ENCODE results near the gene PHF2. TPM values are rescaled to one million over a fixed set of nuclear protein-coding genes. Genes with fewer than 3 reads are reported as not detected.

PHF2 gene
- total RNA-seq, 4 donors from 2014 or later = 21.1 to 38.2 (median 21.3) TPM

DNA sequence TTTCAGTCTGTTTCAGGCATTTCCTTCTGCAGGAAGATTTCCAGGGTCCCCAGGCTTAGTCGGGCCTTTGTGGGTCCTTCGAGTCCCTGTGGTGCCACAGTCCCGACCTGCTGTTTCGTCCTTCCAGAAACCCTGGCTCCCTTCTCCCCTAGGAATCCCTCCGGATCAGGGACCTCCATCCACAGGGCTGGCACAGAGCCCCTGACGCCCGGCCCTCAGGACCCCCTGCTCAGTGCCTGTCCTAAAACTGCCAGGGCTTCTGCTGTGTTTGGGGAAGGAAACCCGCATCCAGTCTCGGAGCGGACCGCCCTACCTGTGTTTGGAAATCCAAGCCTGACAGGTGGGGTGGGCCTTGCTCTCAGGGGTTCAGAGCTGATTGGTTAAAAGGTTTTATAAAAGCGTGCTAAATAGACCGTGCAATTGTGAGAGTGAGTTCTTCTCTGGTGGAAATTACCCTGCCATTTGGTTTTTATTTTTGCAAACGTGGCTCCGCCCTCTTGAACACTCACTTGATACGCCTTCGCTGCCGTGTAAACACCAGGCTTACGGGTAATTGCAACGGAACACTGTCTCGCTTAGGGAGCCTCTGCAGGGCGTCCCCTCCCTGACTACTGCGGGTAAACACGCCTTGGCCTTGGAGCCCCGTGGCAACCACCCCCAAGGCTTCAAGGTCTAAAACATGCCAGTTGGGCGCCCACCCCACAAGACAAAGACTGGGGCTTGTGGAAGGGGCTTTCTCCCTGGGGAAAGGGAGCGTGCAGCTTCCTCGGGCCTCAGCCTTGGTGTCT, 121.2 kb downstream of the PHF2 start:
- no peaks in the 10 kb centered on the region for H3K9me3 ChIP-seq
- no peak overlapping the region for H3K27ac ChIP-seq
- H3K36me3 ChIP-seq = no peaks in the 10 kb centered on the region
- no peaks in the 10 kb centered on the region for H3K4me1 ChIP-seq
- WGBS, 2 donors (ENCODE audit: low coverage in 1 of 2) = 71% methylated on average over 28 of the region's 28 CpGs; no CpG with 5 or more reads in 1 of the 2 donors
- DNase-seq = no peak
- in situ Hi-C loops (cut with MboI; ENCODE audit: low pct_ligation_motif_present in 1 of 4, low pct_unique_long_range_greater_than_20kb in 1 of 4, low sequenced_read_pairs in 3 of 4) = loop anchor here in 2 of 4 donors (10.0 to 25.0 kb wide), 3 partner anchors 265 to 515 kb away; partner anchors contain the start of gene BARX1 (in 1 of the 2)
- intact Hi-C loops (cut with DNase I; ENCODE audit: low total_unique reads) = no loop called here
- no peaks in the 10 kb centered on the region for H3K27me3 ChIP-seq
- no peak overlapping the region for H3K4me3 ChIP-seq
- TF ChIP-seq EP300 (IDR thresholded peaks at IDR 0.05; ENCODE audit: low read depth) = no peak

GRCh38 chr9:93698140-93698908, 121.9 kb downstream of the PHF2 start:
- TF ChIP-seq CTCF (IDR thresholded peaks at IDR 0.05) (no peak), EP300 (IDR thresholded peaks at IDR 0.05; ENCODE audit: low read depth) (no peak), POLR2A (IDR thresholded peaks at IDR 0.05) (no peak)
- no peak for DNase-seq
- H3K27ac ChIP-seq = no peak overlapping the region
- no peaks in the 10 kb centered on the region for H3K36me3 ChIP-seq
- no peaks in the 10 kb centered on the region for H3K27me3 ChIP-seq
- no peak overlapping the region for H3K4me3 ChIP-seq
- in situ Hi-C loops (cut with MboI; ENCODE audit: low pct_ligation_motif_present in 1 of 4, low pct_unique_long_range_greater_than_20kb in 1 of 4, low sequenced_read_pairs in 3 of 4) (loop anchor here in 2 of 4 donors (10.0 to 25.0 kb wide), 3 partner anchors 264 to 514 kb away; partner anchors contain the start of gene BARX1 (in 1 of the 2)), intact Hi-C loops (cut with DNase I; ENCODE audit: low total_unique reads) (no loop called here)
- H3K9me3 ChIP-seq = no peaks in the 10 kb centered on the region
- WGBS, 2 donors (ENCODE audit: low coverage in 1 of 2) = 79 to 86% methylated on average over 2 to 16 of the region's 16 CpGs
- no peaks in the 10 kb centered on the region for H3K4me1 ChIP-seq

DNA sequence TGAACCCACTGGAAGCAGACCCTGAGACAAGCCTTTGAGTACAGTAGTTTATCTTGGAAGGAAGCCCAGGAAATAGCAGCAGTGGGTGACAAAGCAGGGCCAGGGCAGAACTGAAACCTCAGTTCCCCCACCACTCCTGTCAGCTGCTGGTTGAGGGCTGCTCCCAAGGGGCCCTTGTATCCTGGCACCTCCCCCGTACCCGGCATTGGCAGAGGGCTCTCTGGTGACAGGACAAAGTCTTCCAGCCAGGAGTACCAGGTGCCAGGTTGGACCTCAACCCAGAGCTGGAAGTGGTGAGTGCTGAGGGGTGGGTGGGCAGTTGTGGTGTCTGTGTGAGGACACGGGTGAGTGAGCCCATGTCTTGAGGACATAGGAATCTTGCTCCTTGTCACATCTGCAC, 123.3 kb downstream of the PHF2 start:
- DNase-seq = no peak
- no peaks in the 10 kb centered on the region for H3K4me1 ChIP-seq
- TF ChIP-seq POLR2AphosphoS5 (IDR thresholded peaks at IDR 0.05) = no peak
- no peak overlapping the region for H3K27ac ChIP-seq
- intact Hi-C loops (cut with DNase I; ENCODE audit: low total_unique reads) = no loop called here
- WGBS, 2 donors (ENCODE audit: low coverage in 1 of 2) = 74% methylated on average over 3 of the region's 3 CpGs; no CpG with 5 or more reads in 1 of the 2 donors
- H3K27me3 ChIP-seq = no peaks in the 10 kb centered on the region
- no peaks in the 10 kb centered on the region for H3K36me3 ChIP-seq
- H3K9me3 ChIP-seq = no peaks in the 10 kb centered on the region
- in situ Hi-C loops (cut with MboI; ENCODE audit: low pct_ligation_motif_present in 1 of 4, low pct_unique_long_range_greater_than_20kb in 1 of 4, low sequenced_read_pairs in 3 of 4) = loop anchor here in 2 of 4 donors (10.0 to 25.0 kb wide), 3 partner anchors 263 to 513 kb away; partner anchors contain the start of gene BARX1 (in 1 of the 2)
- no peak overlapping the region for H3K4me3 ChIP-seq

- in situ Hi-C loops (cut with MboI; ENCODE audit: low pct_ligation_motif_present in 1 of 4, low pct_unique_long_range_greater_than_20kb in 1 of 4, low sequenced_read_pairs in 3 of 4) = no loop called here
- TF ChIP-seq CTCF (IDR thresholded peaks at IDR 0.05) (no peak), EP300 (IDR thresholded peaks at IDR 0.05; ENCODE audit: low read depth) (no peak), POLR2AphosphoS5 (IDR thresholded peaks at IDR 0.05) (no peak)
Observed at GRCh38 chr9:93701494-93702218, 125.3 kb downstream of the PHF2 start.

More at GRCh38 chr9:93701494-93702218, 125.3 kb downstream of the PHF2 start:
- Histone ChIP-seq H3K27me3 (no peaks in the 10 kb centered on the region), H3K4me1 (no peaks in the 10 kb centered on the region), H3K9me3 (no peaks in the 10 kb centered on the region), H3K36me3 (no peaks in the 10 kb centered on the region), H3K4me3 (no peak overlapping the region), H3K27ac (no peak overlapping the region)
- 79 to 90% methylated on average over 2 to 16 of the region's 16 CpGs for WGBS, 2 donors (ENCODE audit: low coverage in 1 of 2)
- DNase-seq = no peak
- intact Hi-C loops (cut with DNase I; ENCODE audit: low total_unique reads) = no loop called here
